Measurements from ENCODE around the gene PDCD4. TPM values are rescaled to one million over a fixed set of nuclear protein-coding genes. Genes with fewer than 3 reads are reported as not detected.

The PDCD4 gene
- total RNA-seq, 1 donor from 2014 or later: 46.9 TPM

DNA sequence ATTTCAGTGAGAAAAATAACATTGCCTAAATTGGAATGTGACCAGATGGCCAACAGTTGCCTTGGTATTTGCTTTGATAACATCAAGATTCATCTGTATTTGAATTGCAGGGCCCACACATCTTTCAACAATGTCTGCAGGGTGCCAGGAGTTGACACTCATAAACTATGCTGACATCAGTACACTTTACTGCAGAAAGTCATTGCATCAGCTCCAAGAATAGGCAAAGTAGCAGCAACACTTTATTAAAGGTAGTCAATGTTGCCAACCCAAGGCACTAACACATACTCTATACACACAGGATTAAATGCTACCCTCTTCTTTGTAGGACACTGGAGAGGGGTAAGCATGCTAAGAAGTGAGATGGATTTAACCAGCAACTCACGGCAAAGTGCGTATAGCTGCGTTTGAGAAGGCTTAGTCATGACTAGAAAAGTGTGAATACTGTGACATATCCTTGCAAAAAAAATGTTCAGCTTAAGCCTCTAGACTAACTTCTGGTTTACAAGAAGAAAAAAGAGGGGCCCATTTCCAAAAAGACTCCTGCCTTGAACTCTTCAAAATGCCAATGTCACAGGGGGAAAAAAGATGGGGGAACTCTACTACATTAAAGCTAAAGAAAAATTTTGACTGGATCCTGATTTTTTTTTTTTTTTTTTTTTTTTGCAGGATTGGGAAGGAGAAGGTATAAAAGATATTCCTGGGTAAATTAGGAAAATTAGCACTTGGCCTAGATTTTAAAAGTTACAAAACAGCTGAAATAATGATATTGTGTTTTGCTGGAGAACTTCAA is 45.0 kb downstream of the PDCD4 start:
- no peak for DNase-seq (ENCODE audit: low spot score in 2 of 2)
- FAIRE-seq: no peak

DNA sequence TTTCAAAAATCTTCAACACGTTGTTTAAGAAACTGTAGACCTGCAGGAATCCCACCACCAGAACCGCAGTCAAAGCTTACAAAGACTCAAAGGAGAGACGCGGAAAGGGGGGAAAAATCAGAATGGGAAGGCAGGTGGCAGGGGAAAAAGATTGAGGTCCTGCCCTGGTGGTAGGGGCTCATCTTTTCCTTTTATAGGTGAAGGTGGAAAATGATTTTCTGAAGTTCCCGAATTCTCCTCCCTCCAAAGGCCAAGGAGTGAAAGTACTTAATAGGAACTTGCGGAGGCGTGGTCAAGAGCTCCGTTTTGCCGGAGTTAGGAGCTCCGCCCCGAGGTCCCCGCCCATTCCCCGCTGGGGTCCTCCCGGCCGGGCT is 46.5 kb downstream of the PDCD4 start:
- peak; percentile 60 to 66 for DNase-seq (ENCODE audit: low spot score in 2 of 2)
- FAIRE-seq: no peak

DNA sequence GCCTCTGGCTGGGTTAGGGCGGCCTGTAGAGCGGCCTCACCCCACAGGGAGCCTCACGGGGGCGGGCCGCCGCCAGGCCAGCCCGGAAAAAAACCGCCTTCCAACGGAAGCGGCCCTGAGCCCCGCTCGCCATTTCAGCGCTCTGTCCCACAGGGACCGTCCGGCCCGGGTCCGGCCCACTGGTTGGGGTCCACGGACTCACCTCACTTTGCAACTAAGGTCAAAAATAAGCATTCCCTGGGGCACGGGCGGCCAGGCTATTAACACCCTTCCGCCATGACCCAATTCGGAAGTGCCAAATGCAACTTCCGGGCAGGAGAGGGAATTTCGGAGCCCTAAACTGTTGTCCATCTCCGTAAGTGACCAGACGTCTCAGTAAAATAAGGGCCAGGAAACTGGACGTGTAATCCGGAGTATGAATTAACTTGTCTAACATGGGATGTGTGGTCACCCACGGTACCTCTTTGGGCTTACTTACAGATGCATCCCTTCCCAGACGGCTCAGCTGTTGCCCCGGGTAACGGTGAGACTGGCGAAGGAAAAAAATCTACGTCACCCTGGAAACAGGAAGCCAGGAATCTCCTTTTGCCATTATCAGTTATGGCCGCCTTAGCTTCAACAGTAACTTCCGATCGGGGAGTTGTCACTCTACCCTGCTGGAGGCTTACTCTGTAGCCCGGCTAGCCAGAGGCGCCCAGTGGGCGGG is 47.1 kb downstream of the PDCD4 start, which contains the start of gene BBIP1:
TSS of gene BBIP1 (minus strand) at position 538 of the 706 bp plus-strand sequence. CDS start 1,023 bp downstream, outside the sequence.
- FAIRE-seq: peak; percentile 96
- peak; percentile 89 to 93 for DNase-seq (ENCODE audit: low spot score in 2 of 2)

DNA sequence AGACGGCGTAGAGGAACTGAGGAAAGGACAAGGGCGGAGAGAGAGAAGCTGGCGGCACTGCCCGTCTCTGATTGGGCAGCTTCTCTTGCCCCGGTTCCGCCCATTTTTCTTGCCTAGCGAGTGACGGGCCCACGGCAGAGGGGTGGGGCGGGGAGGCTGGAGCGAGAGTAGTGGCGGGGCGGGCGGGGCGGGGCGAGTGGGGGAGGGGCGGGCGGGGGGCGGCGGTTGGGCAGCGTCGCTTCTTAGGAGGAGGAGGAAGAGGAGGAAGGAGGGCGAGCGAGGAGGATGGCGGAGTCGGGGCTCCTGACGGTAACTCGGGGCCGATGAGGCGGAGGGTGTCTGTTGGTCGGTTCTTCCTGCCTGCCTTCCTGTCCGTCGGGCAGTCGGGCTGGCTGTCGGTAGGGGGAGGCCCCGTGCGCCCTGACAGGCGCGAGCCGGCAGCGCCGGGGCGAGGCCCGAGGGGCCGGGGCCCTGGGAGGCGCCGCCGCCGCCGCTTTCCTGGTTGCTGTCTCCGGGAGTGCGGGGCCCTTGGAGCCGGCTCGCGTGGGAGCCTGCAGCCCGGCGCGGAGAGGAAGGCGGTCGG is 47.7 kb downstream of the PDCD4 start, which contains the start of gene SHOC2:
TSS of gene SHOC2 (plus strand) at position 256 of the 583 bp plus-strand sequence. CDS start 44,755 bp downstream, outside the sequence.
- FAIRE-seq (no peak), DNase-seq (ENCODE audit: low spot score in 2 of 2) (no peak)

DNA sequence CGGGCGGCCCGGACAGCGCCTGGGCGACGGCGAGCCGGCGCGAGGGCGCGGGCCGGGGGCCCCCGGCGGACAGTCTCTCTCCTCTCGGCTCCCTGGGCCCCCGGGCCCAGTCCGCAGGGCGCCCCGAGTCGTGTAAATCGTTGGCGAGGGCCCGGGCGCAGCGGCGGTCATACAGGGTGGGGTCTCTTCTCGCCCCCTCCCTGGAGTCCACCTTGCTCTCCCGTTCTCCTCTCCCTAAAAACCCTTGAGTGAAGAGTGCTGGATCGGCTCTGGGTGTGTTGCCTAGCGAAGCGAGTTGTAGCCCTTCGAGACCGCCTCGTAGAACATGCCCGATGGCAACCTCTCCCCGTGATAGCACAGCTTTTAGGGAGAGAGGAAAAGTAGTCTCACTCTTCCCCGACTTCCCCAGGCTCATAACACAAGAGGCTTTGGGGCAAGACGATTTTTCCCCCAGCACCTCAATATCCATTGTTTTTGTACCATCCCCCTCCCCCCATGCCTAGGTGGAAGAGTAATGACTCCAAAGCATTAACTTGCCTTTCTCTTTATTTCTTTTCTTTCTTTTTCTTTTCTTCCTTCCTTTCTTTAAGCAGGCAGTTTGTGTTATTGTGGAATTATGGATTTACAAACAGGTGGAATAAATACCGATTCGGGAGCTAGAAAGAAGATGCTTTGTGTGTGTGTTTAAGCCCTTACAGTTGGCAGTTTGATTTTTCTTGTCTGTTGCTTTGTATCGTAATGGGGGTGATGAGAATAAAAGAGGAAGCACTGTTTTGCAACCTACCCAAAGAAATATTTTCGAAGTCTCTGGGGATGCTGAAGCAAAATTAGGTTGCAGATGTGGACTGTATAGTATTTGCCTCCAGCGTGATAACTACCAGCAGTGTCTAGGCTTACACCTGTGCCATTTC is 48.5 kb downstream of the PDCD4 start:
- FAIRE-seq: no peak
- no peak for DNase-seq (ENCODE audit: low spot score in 2 of 2)

DNA sequence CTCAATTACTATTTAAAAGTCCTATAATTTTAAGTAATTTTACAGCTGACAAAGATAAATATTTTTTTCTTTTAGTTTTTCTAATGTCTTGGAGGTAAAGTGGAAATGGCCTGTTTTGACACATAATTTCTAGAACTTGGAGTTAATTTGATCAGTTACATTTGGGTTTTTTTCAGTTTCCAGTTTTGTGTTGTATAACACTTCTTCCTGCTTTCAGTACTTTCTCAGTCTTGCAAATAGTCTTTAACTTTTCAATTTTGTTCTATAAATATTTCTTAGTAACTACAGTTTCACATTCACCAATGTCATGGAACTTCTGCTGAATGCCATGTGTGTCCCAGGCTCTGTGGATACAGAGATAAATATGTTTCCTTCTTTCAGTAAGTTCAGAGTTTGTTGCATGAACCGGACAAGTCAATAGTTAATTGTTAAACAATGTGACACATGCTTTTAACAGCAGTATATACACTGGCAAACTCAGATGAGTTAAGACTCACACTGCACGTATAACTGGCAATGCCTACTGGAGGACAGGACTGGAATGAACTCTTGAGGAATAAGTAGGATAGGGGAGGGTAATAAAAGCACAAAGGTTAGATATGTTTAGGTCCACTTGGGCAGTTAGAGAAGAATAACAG is 52.2 kb downstream of the PDCD4 start:
- FAIRE-seq (no peak), DNase-seq (ENCODE audit: low spot score in 2 of 2) (no peak)

DNA sequence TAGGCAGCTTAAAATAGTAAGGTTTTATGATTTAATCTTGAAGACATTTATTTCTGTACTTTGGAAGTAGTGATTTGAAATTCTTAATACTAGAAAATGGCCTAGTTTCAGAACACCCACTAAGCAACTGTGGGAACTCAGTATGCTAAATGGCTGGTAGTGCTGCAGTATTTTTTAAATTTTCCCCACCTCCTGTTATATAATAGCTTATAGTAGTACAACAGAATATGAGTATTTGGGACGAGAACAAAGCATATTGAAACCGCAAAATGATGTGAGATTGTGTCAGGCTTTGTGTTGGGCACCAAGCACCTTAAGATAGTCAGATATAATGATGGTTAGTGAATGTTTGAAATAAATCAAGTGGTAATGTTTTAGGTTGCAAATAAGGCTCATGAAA is 55.7 kb downstream of the PDCD4 start:
- DNase-seq (ENCODE audit: low spot score in 2 of 2) (no peak), FAIRE-seq (no peak)

DNA sequence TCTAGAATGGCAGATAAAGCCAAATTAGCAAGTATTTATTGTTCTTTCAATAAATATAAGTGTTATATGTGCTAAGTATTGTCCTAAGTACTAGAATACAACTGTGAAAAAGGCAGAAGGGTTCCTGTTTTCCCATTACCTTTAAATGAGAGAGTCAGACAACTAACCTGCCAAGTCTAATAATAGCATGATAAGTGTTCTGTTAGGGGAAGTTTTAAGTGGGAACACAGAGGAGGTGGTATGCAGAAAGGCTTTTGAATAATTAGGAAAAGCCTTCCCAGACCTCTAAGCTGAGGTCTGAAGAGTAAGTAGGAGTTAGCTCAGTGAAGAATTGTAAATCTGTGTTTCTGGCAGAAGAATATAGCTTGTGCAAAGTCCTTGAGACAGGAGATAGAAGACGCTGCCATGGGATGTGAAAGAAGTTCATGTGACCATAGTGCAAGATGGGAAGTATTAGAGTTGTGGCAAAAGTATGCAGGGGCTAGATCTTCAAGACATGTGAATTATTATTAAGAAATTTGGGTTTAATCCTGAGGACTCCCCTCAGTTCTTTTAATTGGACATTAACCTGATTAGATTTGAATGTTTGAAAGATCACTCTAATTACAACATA is 60.1 kb downstream of the PDCD4 start:
- FAIRE-seq: no peak
- no peak for DNase-seq (ENCODE audit: low spot score in 2 of 2)

DNA sequence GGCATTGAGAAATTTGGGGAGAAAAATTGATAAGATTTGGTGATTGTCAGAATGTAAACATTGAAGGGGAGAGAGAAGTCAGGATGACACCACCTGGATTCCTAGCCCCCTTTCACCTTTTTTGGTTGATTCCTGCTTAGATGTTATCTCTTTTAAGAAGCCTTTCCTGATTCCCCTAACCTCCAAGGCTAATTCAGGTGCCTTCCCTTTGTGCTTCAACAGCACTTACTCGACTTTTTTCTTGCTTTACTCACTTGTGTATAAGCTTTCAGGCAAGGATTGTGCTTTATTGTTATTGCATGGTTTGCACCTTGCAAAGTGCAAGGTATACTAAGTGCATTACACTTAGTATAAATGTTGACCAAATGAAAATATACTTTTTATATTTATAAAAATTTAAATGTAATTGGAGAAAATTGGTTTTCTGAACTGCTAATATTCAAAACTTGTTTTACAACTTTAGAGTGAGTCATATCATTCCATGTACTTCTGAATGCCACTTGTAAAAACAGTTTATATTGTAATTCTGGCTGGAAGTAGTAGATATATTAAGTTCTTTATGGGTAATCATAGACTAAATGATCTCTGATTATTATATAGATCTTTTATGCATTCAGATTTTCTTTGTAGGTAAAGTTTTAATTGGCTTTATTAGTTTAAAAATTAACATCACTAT is 60.9 kb downstream of the PDCD4 start:
- FAIRE-seq (no peak), DNase-seq (ENCODE audit: low spot score in 2 of 2) (no peak)

DNA sequence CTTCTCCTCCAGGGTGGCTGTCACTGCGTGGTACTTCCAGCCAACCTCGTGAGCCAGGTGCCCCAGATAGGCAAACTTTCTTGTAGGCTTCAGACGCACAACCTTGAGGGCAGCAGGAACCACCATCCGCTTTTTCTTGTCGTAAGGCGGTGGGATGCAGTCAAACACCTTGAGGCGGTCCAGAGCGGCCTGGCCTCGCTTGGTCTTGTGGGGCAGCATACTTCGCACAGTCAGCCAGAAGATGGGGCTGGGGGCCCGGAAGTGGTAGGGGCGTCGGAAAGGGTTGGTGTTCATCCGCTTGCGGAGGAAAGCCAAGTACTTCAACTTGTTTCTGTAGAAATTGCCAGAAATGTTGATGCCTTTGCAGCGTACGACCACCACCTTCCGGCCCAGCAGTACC is 65.0 kb downstream of the PDCD4 start:
- DNase-seq (ENCODE audit: low spot score in 2 of 2): no peak
- FAIRE-seq: no peak

DNA sequence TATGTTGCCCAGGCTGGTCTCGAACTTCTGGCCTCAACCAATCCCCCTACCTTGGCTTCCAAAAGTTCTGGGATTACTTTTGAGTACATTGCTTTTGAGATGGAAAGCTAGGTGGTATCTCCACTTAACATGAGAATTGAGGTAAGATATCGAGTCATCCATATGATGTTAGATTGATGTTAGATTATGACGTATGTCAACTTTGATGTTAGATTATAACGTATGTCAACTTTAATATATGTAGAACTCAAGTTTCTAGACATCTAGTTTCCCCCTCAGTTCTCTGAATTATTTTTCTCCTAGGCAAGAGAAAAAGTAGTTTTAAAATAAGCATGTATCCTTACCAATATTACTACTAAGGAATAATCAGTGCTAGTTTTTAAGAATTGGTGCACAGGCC is 67.7 kb downstream of the PDCD4 start:
- DNase-seq (ENCODE audit: low spot score in 2 of 2) (no peak), FAIRE-seq (no peak)

DNA sequence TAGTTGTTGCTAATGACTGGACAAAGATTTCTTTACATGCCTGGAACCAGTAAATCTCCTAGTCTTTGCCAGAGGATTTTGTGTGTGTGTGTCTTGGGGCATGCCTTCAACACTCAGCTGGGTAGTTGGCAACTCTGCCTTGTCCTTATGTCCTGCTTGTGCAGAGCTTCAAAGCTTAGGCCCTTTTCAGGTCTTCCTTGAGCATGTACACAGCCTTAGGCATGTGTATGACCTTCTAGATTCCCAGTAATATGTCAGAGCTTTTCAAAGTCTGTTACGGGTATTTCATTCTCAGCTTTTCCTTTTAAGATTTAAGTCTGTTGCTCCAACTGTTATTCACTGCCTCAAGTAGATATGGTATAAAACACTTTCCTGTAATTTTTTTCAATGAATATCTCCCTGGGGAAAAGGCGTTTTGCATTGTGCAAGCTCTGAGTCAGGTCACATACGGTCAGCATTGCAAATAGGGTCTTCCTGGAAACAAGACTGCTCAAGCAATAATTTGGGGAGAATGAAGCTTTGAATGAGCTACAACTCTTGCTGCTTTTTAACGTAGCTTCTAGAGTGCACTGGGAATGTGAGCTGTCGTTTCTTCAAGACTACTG is 73.2 kb downstream of the PDCD4 start:
- FAIRE-seq (no peak), DNase-seq (ENCODE audit: low spot score in 2 of 2) (no peak)

DNA sequence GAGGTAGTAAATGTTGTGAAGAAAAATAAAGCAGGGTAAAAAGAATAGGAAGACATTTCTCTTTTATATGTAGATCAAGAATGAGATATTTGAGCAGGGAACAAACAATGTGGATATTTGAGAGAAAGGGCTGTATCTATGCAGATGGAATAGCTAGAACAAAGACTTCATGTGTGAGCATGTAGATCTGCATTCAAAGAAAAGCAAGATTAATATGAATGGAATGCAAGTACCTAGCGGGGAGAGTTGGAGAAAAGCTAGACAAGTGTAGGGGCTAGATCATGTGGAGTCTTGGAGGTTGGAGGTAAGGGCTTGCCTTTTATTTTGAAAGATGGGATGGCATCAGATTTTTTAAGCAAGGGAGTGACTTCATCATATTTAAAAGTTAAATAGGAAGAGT is 74.8 kb downstream of the PDCD4 start:
- FAIRE-seq (no peak), DNase-seq (ENCODE audit: low spot score in 2 of 2) (no peak)

DNA sequence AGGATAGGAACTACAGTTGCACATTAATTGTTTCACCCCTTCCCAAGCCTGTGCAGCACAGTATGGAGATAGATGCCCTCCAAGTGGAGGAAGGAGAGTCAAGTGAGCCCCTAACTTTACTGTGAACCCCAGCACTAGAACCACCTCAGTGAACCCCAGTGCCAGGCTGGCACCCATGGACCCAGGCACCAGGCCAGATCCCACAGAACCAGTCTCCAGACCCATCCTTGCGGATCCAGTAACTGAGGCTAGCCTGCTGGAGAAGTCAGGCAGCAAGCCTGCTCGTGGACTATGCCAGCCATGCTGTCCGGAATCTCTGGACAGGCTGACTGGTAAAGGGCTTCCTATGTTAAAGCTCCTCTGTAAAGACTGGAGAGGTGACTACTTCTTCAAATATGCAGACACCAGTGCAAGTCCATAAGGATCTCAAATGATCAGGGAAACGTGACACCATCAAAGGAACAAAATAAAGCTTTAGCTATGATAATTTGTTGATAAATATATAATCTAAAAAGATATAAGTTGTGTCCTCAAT is 75.4 kb downstream of the PDCD4 start:
- DNase-seq (ENCODE audit: low spot score in 2 of 2): no peak
- no peak for FAIRE-seq
